IPS DF 4.7 (cell line): Measurements from ENCODE around the gene POLR3B.

Experiments used
- DNase-seq: peaks from one replicate; pipeline ENCODE4 v3.0.0-alpha.2; 2013; ENCODE audit warnings: low spot score; ENCODE audit errors: extremely low read depth

Gene POLR3B

GRCh38 chr12:106551410-106551809 lies 193.9 kb downstream of the POLR3B start:
- DNase-seq, result no peak

GRCh38 chr12:106552228-106552627 lies 194.7 kb downstream of the POLR3B start:
- DNase-seq, result no peak
